WI38 (cell line): ENCODE results near the gene KCTD12.

Experiments
- H3K4me3 ChIP-seq: 2 replicates; pipeline ENCODE4 v1.5.1; 2011; ENCODE audit warnings: low read depth, mild to moderate bottlenecking, control low read depth, low read length
- CTCF ChIP-seq: IDR thresholded peaks from 2 replicates; pipeline ENCODE4 v1.5.1; 2012; ENCODE audit warnings: low read depth, mild to moderate bottlenecking, control low read depth, low read length

The KCTD12 gene

DNA sequence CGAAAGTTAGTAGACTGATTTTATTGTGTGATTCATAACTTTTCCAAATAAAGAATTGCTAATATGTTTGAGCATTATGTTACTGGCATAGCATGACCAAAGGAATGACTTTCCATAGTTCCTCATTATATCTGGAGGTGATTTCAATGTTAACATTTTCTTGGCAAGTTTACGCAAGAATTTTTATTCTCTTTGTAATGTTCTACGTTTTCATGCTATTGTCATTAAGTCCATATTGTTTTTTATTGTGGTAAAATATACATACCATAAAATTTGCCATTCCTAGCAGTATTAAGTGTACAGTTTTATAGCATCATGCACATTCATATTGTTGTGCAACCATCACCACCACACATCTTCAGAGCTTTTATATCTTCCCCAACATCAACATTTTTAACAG, 14.8 kb downstream of the KCTD12 start:
- no peak for TF ChIP-seq CTCF
- no peak overlapping the region for H3K4me3 ChIP-seq

DNA sequence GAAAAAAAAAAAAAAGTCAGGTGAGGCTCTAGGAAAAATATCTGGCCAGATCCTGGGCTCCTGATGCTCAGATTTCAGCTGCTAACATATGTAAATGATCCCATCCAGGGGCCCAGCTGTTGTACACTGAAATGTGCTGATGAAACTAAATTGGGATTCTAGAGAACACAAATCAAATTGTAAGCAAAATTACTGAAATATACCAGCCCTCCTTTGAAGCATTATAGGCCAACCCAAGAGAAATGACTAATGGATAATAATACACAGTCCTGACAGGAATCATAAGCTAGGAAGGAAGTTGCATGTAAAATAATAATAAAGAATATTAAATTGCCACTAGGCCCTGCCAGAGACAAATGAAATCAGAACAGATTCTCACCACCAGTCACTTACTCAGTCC, 17.8 kb downstream of the KCTD12 start:
- no peak for TF ChIP-seq CTCF

DNA sequence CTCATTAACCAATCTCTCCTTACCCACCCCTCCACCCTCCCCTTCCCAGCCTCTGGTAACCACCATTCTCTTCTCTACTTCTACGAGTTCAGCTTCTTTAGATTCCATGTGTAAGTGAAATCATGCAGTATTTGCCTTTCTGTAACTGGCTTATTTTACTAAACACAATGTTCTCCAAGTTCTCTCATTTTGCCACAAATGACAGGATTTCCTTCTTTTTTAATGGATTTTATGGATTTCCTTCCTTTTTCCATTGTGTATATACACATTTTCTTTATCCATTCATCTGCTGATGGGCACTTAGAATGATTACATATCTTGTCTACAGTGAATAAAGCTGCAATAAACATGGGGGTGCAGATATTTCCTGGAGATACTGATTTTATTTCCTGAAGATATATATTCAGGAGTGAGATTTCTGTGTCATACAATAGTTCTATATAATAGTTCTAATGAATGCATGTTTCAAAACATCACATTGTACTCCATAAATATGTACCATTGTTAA, 20.2 kb downstream of the KCTD12 start:
- TF ChIP-seq CTCF: no peak
- no peak overlapping the region for H3K4me3 ChIP-seq

More for the DNA sequence above, 17.8 kb downstream of the KCTD12 start:
- no peak overlapping the region for H3K4me3 ChIP-seq

DNA sequence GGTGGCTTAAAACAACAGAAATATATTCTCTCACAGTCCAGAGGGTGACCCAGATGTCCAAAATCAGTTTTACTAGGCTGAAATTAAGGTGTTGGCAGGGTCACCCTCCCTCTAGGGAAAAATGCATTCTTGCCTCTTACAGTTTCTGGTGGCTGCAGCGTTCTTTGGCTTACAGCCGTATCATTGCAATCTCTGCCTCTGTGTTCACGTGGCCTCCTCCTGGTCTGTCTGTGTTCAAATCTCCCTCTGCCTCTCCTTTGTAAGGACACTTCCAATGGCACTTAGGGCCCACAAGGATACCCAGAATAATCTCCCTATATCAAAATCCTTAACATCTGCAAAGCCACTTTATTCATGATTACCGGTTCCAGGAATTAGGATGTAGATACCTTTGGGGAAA, 21.1 kb downstream of the KCTD12 start:
- no peak for TF ChIP-seq CTCF
- no peak overlapping the region for H3K4me3 ChIP-seq

DNA sequence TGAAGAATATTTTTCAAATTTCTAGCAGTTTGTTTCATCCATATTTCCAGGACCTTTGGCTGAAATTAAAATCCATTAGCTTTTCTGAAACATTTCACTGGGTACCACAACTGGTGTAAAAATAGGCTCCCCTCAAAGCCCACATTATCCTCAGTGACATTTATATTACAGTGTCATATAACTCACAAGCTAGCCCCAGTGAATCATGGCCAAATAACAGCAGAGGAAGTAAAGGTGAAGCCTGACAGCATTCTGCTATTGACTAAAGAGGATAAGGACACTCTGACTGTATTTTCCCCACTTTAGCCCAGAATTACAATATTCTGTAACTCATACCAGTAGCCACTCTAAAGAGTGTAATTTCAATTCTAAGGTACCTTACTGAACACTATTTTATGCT, 21.9 kb downstream of the KCTD12 start:
- no peak overlapping the region for H3K4me3 ChIP-seq
- TF ChIP-seq CTCF: no peak

DNA sequence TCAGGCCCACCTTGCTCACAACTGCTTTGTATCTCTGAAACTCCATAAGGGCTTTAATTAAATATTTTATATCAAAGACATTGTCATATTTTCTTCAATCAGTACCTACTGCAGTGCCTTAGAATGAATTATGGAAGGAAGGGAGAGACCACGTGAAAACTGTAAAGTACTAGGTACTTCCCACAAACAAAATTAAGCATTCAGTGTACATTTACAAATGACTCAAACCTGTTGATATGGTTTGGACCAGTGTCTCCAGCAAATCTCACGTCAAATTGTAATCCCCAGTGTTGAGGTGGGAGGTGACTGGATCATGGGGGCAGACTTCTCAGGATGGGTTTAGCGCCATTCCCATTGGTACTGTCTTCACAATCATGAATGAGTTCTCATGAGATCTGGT, 23.2 kb downstream of the KCTD12 start:
- no peak for TF ChIP-seq CTCF

DNA sequence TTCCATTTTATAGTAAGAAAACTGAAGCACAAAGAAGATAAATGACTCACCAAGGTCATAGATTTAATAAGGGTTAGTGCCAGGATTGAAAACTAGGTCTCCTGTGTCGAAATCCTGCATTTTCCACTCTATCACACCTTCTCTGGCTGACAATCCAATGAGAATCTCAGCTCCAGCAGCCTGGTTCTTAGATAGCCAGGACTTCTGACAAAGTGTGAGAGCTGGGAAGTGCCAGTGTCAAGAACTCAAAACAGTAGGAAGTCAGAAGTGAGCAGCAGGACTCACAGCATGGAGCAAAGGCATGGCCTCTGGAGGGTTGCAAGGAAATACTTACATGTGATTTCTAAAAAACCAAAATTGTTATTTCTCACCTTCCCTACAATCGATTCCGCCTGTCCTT, 24.3 kb downstream of the KCTD12 start:
- no peak overlapping the region for H3K4me3 ChIP-seq
- TF ChIP-seq CTCF: no peak

More for the DNA sequence above, 23.2 kb downstream of the KCTD12 start:
- H3K4me3 ChIP-seq: no peak overlapping the region
